HG02885 (cell line): Measurements from ENCODE around the gene NABP2.

ENCODE experiments used
- ATAC-seq: cut with Tn5 transposase; IDR thresholded peaks from one replicate; pipeline ENCODE4 v1.9.1; 2021; ENCODE audit warnings: mild to moderate bottlenecking; ENCODE audit not compliant: unreplicated experiment, poor library complexity

Gene NABP2

DNA sequence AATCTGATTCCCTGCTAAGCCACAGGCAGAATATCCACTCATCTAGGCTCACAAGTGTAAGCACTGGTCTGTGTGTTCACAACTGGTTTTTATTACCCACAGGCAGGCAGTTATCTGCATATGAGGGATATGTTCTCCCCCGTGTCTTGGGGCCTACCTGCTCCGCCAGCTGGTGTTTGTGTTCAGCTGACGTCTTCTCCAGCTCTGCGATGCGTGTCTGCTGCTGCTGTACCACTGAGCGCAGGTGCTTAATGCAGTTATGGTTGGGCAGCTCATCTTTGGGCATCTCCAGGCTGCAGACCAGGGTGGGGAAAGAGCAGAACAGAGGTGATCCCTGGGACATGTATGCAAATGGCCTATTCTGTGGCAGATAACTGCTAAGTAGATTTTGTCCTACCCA is 16.1 kb upstream of the NABP2 start:
- ATAC-seq, result no peak

DNA sequence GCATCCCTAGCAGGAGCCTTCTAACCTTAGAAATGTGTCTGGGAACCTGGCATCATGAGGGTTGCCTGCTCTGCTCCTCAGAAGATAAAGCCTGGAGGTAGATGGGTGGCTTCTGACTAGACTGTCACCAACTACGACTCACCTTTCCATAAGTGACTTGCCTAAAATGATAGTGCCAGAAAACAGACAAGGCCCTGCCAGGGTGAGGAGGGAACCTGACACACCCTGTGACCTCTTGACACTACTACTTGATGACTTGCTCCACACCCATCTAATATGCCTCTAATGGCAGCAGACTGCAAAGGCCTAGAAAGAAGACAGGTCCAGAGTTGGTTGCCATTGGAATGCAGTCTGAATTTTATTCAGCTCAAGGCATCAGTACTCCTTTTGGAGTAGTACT is 11.8 kb upstream of the NABP2 start:
- no peak for ATAC-seq

DNA sequence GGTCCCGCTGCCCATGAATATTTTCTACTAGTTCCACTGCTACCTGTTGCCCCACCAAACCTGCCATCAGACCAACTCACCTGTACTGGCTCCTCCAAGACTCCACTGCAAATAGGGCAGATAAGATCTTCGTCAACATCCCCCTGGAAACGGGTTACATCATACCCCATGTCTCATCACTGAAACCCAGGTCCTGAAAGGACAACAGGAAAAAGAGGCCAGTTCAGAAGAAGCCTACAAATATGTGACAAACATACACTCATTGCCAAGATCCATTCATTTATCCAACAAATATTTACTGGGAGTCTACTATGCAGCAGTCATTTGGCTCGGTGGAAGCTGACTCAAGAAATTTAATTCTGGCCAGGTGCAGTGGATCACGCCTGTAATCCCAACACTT is 10.3 kb upstream of the NABP2 start:
- ATAC-seq, result no peak

DNA sequence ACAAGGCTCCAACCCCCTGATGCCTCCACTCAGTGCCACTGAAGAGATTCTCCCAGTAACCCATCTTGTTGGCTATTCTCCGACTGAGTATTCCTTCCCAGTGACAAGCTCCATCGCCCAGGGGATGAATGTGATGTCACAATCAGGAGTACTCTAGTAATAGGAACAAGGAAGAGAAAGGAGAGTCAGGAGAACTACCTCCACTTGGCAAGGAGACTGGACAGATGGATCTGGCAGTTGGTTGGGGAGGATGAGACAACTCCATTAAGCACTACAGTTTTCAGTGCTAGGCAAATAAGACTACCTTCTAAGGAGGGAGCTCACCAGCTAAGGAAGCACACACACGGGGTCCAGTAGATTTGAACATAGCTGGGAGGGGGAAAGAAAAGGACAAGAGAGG is 7.7 kb upstream of the NABP2 start:
- no peak for ATAC-seq

DNA sequence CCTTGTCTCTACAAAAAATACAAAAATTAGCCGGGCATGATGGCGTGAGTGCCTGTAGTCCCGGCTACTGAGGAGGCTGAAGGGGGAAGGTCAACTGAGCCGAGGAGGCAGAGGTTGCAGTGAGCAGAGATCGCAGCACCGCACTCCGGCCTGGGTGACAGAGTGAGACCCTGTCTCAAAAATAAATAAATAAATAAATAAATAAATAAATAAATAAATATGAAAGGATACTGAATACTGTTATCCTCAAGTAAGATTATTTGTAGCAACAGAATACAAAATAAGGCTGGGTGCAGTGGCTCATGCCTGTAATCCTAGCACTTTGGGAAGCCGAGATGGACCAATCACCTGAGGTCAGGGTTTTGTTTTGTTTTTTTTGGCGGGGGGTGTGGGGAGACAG is 4.3 kb upstream of the NABP2 start:
- no peak for ATAC-seq

DNA sequence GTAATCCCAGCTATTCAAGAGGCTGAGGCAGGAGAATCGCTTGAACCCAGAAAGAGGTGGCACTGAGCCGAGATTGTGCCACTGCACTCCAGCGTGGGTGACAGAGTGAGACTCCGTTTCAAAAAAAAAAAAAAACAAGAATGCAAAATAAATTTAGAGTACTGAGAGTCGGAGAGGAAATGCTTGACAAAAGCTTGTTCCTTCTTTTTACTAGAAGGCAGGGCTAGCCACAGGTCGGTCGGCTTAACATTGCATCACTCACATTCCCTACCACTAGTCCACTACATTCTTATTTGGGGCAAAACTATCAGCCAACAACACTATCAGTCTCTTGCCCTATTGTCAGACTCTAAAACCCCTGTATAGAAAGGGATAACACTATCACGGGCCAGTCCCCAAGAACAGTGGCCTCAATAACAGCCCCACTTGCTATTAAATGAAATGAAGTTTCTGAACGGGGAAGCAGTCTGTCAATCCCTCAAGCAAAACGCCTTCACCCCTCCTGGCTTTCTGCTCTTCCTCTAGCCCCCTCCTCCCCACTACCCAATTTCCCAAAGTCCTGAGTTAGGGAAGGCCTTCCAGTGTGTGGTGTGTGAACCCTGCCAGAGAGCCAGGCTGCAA is 3.4 kb upstream of the NABP2 start:
- ATAC-seq, result no peak

DNA sequence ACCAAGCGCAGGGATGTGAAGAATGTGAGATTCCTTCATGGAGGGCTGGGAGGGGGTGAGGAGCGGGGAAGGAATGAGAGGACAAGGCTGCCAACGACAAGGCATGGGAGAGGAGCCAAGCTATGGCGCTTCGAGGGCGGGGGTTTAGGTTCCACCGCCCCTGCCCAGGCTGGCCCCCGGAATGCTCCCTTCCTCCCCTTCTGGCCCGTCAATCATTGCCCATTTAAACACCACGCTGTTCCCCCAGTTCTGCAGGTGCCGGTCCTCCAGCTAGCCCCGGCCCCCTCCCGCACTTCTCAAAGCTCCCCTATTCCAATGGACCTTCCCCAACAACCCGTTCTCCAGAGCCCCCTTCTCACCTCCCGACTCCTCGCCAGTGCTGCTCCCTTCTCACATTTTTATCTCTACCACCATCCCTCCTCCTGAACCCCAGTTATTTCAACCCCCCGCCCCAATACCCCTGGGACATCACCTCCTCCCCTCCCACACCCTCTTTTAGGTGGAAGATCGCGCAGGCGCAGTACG is 2.8 kb upstream of the NABP2 start:
- peak; percentile 26 for ATAC-seq

DNA sequence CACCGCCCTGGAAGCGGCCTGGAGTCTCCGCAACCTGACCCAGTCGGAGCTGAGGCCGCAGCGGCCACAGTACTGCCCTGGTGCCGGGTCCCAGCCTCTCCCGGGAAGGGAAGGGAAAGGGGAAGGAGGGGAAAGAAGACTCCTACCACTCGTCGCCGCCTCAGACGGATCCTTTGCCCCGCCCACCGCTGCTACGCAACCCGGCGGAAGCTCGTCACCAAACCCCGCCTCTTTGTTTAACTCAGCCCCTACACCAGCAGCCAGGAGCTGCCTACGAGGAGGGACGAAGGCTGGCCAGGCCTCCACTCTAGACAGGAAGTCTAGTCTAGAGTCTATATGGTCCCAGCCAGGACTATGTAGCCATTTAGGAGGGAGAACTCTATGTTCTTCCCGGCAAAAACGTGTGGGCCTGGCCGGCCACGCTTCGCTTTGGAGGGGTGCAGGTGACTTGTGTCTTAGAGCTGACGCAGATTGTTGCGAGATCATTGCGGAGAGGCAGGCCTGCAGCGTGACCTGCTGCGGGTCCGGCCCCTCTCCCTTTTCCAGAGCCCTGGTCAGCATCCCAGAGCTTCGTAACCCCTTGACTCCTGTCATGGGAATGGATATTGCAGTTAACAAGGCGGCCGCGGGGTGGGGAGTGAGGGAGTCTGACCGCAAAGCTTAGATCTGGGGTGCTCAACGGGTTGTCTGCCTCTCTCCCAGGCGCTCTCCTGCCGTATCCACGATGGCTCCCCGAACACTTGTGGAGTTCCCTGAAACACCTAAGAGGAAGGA is 2.2 kb upstream of the NABP2 start, which contains the start of gene RNF41:
Gene RNF41, minus strand, starts transcription at position 166 of the 774 bp plus-strand sequence. CDS start 7,875 bp downstream, outside the sequence.
- ATAC-seq, result peak; percentile 86

DNA sequence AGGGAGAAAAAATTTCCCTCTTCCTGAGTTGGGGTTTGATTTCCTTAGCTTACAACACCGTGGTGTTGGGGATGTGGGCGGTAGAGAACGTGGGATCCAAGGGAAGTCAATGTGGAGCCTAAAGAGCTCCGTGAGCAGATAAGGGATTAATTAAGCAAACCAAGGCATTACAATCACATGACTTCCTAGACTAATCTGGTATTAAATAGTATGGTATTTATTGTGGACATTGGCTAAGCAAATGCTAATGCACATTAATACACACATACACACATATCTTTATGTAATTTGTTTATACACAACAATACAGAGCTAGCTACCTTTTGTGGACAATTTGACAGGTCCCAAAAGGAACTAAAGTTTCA is 1.6 kb upstream of the NABP2 start:
- no peak for ATAC-seq

DNA sequence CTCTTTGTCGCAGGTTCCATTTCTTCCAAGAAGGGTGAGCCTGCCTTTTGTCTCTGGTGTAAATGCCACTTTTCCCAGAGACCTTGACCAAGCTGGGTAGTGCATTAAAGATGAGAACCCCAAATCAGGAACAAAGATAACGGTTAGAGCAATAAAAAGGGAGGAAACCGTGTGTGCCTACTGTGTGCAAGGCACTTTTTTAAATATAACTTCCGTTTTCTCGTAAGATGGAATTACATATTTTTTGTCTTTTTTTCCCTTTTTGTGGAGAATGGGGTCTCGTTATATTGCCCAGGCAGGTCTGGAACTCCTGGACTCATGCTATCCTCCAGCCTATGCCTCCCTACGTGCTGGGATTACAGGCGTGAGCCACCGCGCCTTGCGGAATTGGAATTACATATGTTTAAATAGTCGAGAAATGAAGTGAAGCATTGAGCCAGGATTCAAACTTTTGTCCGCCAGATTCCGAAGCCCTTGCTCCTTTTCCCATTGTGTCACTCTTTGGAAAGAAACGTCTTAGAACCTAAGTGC is 506 bp upstream of the NABP2 start:
- ATAC-seq, result no peak

DNA sequence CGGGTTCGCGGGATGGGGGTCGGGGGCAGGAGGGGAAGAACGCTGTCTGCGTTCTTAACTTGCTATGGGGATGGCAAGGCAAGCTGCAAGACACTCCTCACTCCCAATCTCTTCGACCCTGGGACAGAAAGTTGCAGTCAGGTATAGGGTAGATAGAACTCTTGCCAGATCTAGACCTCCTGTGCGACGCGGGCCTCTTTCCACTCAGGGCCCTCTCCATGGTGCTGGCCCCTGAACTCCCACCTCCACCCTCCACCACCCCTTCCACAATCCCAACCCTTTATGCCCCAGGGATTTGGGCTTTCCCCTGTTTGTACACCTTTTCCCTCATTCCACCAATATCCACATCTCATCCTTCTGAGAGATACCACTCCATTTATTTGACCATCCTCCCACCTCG is 812 bp downstream of the NABP2 start:
- ATAC-seq, result no peak

DNA sequence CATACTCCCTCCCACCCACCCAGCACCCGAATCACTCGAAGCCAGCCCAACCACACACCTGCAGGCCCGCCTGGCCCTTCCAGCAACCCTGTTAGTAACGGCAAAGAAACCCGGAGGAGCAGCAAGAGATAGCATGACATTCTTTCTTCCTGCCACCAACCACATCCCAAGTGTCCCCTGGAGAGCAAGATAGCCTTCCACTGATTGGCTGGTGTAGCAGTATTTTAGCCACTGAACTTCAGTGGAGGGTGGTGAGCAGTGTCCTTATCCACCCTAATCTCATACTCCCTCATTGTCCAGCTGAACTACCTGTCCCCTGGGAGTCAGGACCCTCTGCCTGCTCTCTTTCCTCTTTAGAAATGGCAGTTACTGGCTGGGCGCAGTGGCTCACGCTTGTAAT is 4.9 kb downstream of the NABP2 start:
- no peak for ATAC-seq

DNA sequence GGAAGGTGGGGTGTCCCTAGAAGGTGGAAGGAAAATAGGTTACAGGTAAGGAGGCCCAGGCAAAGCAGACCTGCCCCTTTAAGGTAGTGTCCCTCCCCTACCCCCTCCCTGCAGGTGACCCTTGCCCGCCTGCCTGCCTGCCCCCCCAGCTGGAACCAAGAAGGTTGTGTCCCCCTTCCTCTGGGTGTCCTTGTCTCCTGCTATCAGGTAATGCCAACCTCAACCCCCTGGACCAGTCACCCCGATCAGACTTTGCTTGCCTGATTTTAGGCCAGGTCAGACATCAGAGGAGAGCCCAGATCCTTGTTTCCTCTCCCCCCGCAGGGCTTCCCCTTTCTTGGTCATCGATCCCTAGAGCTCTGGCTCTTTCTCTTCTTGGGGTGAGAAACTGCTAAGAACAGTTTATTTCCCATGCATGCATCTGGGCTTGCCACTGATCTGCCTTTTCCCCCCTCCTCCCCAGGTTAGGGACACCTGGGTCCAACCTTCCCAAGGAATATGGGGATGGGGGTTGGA is 5.8 kb downstream of the NABP2 start, which contains the start of gene SLC39A5:
Gene SLC39A5, plus strand, starts transcription at position 136 of the 516 bp plus-strand sequence. CDS start 1,224 bp downstream, outside the sequence.
- no peak for ATAC-seq

DNA sequence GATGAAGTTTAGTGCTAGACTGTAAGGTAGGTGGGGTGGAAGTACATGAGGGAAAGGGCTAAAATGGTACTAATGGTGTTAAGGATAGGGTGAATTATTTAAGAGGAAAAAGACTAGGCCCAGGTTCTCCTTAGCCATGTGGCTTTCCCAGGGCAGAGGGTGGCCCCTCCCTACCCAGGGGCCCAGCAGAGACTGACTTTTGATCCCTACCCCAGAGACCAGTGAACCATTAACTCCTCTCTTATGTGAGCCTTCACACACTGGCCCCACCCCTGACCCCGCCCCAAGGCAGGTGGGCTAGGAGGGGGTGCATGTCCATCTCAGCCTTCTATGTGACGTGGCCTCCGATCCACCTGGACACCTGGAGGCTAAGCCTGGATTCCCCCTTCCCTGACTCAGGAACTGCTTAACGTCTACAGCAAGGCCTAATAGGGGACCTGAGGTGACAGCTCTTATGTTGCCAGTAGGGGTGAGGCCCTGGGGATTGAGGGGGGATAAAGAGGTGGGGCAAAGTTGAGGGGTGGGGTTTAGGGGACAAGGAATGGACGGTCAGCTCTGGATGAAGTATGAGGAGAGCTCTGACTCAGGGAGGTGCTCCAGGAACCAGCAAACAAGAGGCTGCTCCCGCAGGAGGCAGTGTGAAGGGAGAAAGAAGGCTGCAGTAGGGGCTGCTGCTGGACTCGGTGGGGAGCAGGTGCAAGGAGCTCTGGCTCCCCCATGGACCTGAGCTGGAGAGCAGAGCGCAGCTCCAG is 6.5 kb downstream of the NABP2 start:
- ATAC-seq, result no peak

DNA sequence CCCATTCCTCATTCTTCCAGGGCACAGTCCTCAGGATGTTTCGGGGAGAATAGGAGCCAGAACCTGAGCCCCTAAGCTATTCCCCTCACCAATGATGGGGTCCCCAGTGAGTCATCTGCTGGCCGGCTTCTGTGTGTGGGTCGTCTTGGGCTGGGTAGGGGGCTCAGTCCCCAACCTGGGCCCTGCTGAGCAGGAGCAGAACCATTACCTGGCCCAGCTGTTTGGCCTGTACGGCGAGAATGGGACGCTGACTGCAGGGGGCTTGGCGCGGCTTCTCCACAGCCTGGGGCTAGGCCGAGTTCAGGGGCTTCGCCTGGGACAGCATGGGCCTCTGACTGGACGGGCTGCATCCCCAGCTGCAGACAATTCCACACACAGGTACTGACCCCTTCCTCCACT is 7.0 kb downstream of the NABP2 start:
- ATAC-seq, result no peak

DNA sequence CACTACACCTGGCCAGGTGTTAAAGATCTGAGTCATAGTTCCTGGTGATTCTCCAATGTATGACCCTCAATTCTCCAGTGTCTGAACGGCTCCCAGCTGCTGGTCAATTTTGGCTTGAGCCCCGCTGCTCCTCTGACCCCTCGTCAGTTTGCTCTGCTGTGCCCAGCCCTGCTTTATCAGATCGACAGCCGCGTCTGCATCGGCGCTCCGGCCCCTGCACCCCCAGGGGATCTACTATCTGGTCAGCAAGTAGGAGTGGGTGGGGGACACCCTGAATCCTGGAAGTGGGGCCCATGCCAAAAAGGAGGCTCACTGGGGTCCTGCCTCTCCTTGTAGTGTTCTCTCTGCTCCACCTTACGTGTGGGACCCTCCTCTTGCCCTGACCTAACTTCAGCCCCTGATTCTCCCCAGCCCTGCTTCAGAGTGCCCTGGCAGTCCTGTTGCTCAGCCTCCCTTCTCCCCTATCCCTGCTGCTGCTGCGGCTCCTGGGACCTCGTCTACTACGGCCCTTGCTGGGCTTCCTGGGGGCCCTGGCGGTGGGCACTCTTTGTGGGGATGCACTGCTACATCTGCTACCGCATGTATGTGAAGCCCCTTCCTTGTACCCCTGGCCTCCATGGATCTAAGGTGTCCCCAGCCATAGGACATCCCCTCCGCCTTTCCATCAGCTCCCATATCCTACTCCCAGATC is 10.7 kb downstream of the NABP2 start:
- no peak for ATAC-seq

DNA sequence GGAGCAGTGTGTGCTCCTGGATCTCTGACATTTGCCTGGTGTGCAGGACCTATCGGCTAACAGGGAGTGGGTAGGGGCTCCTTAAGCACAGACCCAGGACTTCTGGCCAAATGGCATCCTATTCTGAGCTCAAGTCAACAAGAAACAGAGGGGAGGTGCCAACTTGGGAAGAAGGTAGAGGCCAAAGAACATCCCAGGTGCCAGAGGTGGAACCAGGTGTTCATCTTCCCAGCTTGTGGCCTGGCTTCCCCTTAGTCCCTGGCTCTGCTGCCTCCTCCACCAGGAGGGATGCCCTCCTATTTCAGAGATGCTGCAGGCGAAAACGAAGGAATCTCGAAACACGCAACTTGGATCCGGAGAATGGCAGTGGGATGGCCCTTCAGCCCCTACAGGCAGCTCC is 11.9 kb downstream of the NABP2 start:
- no peak for ATAC-seq

DNA sequence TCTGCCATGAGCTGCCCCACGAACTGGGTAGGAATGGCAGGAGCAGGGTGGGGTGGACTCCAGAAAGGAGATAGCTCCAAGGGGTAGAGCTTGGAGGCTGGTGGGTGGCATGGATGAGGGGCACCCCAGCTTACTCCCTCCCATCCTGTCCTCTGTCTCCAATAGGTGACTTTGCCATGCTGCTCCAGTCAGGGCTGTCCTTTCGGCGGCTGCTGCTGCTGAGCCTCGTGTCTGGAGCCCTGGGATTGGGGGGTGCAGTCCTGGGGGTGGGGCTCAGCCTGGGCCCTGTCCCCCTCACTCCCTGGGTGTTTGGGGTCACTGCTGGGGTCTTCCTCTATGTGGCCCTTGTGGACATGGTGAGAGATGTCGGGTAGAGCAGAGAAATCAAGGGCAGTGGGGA is 12.8 kb downstream of the NABP2 start:
- no peak for ATAC-seq

DNA sequence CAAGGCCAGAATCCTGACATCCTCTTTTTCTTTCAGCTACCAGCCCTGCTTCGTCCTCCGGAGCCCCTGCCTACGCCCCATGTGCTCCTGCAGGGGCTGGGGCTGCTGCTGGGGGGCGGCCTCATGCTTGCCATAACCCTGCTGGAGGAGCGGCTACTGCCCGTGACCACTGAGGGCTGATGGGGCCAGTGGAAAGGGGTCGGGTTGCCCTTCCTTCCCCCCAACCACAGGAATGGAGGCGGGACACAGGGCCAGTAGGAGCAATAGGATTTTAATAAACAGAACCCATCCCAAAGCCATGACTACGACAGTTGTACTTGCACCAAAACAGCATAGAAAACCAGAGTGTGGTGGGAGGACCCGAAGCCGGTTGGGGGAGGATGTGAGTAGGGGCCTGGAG is 13.4 kb downstream of the NABP2 start:
- no peak for ATAC-seq
